HG03280 (cell line): ENCODE measurements around the gene CALY.
A peak's percentile ranks its signal among the peaks of the same experiment; 100 is the strongest.
"Not testable (repeated sequence)": the region's sequence is repeated elsewhere in the genome, so short reads cannot be mapped to it uniquely, and the experiment has no call there.

Source experiments
- ATAC-seq: cut with Tn5 transposase; IDR thresholded peaks from one replicate; pipeline ENCODE4 v1.9.1; 2021; ENCODE audit warnings: mild to moderate bottlenecking, moderate library complexity; ENCODE audit not compliant: unreplicated experiment

CALY gene

DNA sequence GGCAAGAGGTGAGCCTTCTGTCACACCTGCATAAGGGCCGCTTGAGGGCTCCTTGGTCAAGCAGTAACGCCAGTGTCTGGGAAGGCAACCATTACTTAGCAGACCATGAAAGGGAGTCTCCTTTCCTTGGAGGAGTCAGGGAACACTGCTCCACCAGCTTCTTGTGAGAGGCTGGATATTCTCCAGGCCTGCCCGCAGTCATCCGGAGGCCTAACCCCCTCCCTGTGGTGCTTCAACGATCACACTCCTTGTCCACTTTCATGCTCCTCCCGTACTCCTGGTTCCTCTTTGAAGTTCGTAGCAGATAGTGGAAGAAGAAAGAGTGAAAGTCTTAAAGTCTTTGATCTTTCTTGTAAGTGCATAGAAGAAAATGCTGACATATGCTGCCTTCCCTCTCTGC lies 30.8 kb upstream of the CALY start:
- not testable (repeated sequence) for ATAC-seq

DNA sequence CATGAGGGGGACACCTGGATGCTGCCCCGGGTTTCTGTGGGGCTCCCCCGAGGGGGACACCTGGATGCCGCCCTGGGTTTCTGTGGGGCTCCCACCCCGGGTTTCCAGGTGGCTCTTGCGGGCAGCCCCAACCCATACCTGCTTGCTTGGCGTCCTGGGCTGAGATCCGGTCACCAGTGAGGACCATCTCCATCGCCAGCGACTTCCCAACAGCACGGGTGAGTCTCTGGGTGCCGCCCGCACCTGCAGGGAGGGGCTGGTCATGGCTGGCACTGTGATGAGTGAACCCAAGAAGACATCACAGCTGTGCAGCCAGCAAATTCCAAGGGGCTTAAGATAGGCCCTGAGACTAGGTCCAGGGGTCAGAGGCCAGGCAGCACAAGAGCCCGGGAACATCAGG lies 30.1 kb upstream of the CALY start:
- no peak for ATAC-seq

DNA sequence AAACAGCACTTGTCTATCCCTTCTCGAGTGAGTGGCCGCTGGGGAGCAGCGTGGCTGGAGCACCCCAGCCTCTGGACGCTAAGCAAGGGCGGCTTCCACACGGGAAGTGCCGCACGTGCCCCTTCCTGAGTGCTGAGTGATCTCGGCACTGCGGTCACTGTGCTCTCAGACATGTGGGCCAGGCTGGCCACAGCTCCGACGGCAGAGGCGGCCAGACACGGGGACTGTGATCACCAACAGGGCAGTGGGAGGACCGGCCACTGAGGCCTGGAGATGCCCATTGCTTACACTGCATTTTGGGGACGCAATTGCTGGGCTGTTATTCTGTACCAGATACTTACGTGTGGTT lies 29.4 kb upstream of the CALY start:
- no peak for ATAC-seq

DNA sequence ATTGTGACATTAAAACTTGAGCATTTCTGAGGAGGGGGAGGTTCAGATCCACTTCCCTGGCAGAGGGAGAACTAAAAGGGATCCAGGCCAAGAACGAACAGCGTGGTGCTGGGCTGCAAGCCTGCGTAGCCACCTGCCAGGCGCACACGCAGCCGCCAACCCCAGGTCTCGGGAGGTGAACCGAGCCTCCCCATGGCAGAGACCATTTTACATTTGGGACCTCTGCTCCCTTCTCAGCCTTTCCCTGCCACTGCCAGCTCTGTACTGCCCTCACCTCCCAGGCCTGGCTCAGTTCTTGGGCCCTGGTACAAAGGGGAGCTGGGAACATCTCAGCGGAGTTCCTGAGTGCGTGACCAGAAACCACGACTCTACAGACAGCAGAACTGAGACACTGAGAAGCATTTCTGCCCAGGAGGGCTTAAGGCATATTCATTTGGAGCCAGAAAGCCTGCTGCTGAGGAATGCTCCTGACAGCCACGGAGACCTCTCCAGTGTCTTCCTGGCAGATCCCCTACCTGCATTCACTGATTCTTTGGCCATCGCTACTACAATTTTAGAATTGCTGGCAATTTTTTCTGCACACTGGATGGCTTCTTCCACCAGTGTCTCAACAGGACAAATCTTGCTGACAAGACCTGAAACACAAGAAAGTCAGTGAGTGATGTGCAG lies 28.9 kb upstream of the CALY start:
- no peak for ATAC-seq

DNA sequence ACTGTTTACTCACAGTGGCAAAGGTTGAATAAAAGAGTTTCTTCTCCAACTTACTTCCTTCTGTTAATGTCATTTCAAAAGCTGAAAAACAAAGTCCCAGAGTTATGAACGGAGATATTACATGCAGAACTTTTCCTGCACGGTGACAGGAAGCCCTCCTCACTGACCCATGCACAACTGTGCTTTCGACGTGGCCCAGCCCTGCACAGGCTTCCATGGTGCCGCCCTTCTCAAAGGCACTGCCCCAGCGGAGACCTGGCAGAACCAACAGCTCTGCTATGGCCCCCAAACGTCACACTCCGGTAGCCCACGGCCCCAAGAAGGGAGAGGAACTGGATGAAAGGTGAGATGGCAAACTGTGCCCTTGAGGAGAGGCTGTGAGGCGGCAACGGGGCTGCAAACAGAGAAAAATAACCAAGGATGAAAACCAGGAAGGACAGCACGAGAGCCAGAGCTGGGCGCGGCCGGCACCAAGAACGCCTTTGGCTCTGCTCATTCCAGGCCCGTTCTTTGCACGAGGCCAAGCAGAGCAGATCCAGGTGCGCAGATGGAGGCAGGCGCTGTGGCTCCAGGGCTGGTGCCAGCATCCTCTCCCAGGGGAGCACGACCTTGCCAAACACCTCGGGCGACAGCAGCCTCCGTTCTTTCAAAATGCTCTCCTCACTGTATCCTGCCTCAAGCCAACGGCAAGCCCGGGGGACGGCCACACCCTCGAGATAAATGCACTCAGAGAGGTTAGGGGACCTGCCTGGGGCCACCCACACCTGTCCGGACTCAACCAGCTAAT lies 28.1 kb upstream of the CALY start:
- ATAC-seq = no peak

DNA sequence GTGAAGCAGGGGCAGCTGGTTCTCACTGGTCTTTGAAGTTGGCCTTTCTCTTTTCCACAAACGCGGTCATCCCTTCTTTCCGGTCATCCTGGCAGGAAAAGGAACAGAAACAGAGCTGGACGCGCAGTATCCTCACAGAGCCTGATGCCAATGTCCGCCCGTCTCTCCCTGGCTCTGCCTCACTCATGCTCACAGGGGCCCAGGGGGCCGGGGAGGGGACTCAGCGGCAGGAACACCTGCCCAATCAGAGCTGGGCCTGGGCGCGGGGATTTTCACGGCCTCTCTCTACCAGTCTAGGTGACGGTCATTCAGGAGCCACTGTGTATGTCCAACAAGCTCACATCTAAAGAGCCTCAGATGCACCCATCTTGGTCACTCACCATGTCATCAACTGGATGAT lies 26.1 kb upstream of the CALY start:
- no peak for ATAC-seq

DNA sequence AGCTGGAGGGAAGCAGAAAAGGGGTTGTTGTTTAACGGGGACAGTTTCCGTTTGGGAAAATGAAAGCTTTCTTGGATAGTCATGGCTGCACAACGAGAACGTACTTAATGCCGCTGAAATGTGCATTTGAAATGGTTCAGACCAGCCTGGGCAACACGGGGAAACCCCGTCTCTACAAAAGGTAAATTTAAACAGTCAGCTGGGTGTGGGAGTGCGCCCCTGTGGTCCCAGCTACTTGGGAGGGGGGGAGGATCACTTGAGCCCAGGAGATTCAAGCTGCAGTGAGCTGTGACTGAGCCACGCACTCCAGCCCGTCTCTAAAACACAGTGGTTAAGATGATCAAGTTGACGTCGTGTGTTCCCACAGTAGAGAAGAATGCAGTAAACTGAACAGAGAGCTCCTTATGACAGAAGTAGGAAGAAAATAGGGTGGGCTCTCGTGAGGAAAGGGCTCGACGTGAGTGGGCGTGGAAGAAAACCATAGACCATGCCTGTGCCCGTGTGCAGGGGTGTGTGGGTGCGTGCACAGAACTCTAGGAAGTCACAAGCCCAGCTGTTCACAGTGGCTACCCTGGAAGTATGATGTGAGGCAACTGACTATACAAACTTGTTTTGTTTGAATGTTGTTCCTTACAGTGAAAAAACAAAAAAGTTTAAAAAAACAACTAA lies 25.2 kb upstream of the CALY start:
- no peak for ATAC-seq

DNA sequence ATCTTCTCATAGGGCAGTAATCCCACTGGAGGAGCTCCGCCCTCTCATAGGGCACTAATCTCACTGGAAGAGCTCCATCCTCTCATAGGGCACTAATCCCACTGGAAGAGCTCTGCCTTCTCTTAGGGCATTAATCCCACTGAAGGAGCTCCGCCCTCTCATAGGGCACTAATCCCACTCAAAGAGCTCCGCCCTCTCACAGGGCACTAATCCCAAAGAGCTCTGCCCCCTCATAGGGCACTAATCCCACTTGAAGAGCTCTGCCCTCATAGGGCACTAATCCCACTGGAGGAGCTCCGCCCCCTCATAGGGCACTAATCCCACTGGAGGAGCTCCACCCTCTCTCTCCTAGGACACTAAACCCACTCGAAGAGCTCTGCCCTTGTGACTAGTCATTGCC lies 24.5 kb upstream of the CALY start:
- no peak for ATAC-seq

DNA sequence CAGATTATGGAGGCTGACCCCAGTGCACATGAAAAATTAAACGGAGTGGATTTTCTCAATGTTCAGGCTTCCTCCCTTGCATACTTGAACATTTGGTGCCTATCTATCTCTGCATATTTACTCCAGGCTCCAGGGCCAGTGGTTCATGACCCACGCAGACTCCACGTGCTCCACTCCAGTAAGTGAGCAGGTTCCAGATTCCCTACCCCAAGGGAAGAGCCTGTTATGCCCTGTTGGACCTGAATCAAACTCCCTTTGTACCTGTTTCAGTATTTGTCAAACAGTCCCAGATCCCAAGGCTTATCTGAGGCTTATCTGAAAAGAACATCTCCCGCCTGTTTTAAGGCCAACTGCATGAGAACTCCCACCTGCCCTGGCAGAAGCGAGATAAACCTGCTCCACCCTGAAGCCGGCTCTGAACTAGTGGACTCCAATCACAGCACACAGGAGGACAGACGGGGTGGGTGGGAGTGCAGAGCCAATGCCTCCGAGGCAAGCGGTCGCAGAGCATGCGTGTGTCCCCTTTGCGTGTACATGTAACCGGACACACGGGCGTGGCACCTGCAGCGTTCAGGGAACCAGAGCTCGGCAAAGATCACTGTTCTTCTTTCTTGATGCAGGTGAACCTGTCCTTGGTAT lies 23.4 kb upstream of the CALY start:
- ATAC-seq = no peak

DNA sequence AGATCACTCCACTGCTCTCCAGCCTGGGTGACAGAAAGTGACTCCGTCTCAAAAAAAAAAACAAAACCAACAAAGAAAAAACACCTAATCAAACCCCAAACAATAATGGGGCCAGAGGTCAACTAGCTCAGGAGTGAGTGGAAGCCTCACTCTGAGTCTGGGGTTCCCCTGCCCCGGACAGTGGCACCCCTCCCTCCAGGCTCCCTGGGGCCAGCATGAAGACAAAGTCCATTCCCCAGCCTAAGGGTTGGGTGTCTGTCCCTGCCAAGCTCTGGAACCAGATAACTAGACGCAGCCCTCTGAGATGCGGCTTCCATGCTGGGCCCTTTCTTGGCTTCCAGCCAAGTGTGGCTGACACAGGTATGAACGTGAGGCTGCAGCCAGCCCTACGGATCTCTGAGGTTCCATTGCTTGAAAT lies 22.9 kb upstream of the CALY start:
- no peak for ATAC-seq

DNA sequence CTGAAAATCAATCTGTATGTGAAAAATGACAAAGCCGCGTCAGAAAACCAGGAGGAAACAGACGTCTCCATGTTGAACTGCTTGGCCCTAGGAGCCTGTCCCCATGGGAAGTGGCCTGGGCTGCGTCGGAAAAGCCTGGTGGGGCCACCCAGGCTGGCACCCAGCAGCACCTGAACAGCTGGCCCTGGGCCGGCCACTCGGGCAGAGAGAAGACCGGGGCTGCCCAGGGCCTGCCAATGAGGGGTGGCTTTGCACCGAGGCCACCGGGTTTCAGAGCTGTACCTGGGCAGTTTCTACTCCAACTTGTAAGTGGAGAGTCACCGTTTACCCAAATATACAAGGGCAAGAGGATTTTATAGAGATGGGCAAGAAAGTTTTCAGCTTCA lies 22.2 kb upstream of the CALY start:
- ATAC-seq = no peak

DNA sequence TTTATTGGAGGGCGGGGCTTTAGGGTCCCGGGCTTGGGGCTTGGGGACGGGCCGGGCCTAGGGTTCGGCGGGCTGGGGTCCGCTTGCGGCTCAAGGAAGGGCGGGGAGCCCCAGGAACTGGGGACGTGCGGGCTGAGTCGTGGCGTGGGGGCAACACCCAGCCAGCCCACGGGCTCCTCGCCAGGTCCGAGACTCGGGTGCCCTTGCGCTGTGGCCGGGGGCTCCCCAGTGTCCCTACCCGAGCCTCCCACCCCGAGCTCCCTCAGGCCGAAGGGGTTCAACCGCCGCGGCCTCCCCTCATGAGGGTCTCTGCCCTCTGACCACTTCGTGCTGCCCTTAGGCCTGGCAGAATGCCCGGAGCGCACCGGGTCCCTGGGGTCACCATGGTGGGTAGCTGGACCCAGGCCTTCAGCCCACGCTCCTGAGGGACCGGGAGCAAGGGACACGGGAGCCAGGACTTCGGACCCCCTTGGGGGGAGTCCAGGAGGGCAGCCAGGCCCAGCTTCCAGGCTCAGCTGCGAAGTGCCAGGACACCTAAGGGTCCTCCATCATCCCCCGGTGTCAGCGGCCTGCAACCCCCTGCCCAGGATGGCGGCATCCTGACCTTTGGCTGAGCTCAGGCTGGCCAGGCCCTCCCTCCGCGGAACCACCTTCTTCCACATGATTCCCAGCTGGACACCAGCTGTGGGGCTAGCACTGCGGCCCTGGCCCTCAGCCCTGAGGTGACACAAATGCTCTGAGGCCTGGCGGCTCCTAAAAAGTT lies 21.6 kb upstream of the CALY start:
- ATAC-seq = no peak

DNA sequence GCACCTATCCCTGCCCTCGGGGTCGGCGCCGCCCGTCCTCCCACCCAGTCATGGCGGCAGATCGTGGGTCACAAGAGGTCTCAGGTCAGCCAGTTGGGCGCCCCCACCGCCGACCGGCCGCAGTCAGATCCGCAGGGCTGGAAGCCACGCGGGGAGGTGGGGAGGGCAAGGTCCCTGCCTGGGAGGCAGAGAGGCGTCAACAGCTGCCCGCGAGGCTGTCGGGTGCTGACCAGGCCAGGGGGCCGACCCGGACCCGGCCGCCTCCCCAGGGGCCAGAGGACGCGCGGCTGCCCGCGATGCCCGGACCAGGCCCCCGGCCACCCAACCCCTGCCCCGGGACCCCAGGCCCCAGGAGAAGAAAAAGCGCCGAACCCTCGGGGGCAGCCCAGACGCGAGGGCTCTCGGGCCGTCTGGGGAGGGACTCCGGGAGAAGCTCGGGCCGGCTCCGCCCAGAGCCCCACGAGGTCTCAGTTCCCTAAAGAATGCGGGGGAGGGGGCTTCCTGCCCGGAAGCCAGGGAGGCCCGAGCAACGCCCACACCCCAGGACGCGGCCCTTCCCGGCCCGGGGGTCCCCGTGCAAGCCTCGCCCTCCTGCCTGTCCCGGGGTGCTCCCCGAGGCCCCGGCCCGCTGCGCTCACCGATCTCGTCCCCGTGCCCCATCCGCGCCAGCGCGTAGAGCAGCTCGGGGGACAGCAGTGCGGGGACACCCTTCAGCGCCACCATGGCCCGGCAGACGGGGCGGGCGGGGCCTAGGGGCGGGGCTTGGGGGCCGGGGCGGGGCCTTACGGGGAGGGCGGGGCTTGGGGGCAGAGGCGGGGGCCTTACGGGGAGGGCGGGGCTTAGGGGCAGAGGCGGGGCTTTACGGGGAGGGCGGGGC lies 20.8 kb upstream of the CALY start, which contains the start of gene FUOM:
TSS of gene FUOM (minus strand) at position 735 of the 877 bp plus-strand sequence. CDS start at position 723, 12 bp downstream.
- peak; percentile 63 for ATAC-seq

DNA sequence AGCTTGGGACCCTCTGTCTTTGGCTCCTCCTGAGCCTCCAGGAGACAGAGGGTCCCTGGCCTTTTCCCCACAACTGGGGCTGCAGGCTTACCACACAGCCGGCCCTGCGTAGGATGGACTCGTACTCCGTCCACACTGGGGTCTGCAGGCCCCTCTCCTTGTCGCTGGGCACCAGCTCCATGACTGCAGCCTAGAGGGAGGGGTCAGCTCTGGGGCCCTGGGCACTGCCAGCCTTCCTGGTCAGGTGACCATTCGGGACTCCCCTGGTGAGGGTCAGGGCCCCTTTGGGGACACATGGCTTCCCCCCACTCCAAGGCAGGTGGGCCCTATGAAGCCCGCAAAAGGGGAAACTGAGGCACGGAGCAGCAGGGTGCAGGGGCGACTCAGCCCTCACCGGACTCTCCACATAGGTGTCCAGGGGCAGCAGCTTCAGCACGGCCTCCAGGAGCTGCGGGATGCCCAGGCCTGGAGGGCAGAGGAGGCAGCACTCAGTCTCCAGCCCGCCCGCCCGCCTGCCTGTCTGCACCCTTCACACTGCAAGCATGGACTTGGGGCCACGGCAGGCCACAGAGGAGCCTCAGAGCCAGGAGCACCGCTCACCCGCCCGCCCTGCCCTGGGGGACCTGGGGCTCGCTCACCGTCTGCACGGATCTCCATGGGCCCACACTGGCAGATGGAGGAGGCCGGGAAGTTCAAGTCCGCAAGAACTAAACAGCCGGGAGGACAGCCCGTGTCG lies 20.0 kb upstream of the CALY start:
- no peak for ATAC-seq

DNA sequence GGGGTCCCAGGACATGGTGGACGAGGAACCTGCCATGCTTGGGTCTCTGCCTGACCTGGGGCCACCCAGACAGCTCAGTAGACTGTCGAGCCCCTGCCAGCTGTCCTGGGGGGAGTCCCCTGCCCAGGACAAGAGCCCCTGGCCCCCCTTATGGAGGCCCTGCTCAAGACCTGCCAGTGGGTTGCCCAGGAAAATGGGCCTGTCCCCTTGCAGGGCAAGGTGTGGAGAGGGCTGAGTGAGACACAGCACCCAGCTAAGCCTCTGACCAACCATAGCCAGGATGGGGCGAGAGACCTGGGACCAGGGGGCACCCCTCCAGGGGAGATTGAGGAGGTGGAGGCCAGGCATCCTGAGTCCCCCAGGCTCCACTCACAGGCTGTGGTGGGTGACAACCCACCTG lies 19.3 kb upstream of the CALY start:
- no peak for ATAC-seq

DNA sequence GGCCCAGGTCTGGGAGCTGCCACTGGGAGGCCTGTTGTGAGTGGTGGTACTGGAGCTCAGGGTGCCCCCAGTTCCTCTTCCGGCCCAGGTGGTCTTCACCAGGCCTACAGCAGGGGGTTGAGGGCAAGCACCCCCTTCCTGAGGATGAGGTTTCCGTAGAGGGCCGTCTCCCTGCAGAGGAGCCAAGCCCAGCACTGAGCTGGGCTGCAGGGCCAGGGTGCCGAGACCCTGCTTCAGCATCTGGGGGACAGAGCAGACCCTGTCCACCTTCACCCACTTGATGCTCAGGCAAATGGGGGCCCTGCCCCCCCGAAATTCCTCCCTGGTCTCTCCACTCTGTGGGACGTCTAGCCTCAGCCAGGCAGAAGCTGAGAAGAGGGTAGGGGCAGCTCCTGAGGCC lies 18.6 kb upstream of the CALY start:
- no peak for ATAC-seq

DNA sequence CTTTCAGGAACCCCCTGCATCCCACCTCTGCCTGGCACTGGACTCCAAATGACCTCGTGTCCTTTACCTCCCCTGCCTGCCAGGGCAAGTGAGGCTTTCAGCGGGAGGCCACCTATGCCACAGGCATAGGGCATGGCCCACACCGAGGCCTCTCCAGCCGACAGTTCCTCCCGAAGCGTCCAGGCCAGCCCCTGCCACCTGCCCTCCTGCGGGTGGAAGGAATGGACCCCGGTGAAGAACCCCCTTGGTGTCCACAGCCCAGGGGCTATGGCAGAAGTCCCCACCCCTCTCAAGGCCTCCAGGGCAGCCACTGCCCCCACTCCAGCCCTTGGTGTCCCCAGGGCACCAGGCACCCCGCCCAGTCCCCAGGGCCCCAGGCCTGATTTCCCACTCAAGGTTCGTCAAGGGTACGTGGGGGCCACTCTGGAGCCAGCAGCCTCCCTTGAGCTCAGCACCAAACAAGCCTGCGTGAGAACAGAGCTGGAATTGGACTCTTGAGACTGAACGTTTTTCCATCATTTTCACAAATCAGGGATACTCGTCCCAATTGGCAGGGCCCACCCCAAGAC lies 18.1 kb upstream of the CALY start:
- ATAC-seq = no peak

DNA sequence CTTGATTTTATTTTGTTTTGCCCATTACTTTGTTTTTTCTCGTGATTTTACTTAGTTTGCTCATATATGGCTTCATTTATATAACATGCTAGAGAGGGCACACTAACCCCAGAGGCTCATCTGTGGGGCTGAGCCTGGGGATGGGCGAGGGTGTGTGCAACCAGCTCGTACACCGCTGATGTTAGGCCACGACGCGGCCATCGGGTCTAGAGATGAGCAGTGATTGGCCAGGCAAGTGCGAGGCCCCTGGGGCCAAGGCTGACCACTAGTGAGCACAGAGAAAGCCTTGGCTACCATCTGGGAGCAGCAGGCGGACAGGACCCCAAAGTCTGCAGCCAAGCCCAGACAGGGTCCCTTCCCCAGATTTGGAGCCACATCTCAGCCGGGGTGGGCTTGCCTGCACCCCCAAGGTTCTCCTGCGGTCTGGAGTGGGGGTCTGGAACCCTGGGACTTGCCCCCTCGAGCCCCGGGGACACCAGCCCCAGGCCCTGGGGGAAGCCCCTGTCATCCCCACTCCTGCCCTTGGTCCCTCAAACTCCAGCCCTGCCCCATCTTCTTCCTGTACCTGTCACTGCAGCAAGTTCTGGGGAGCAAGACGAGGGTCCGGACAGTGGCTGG lies 17.4 kb upstream of the CALY start:
- no peak for ATAC-seq
